WERI-Rb-1 (cell line): Measurements from ENCODE around the gene NDUFV3.
A peak's percentile ranks its signal among the peaks of the same experiment; 100 is the strongest.
"Not testable (repeated sequence)": the region's sequence is repeated elsewhere in the genome, so short reads cannot be mapped to it uniquely, and the experiment has no call there.

Experiments
- DNase-seq: peaks from one replicate; pipeline ENCODE4 v3.0.0-alpha.2; 2020
- H3K27ac ChIP-seq: fragments of 250-450 bp; sonication (Bioruptor Pico); 2 replicates; pipeline ENCODE4 v1.5.1; 2020; ENCODE audit warnings: mild to moderate bottlenecking, moderate library complexity
- H3K27me3 ChIP-seq: fragments of 250-450 bp; sonication (Bioruptor Pico); 2 replicates; pipeline ENCODE4 v1.5.1; 2021; ENCODE audit warnings: mild to moderate bottlenecking, low read depth, moderate library complexity; ENCODE audit not compliant: insufficient read depth, severe bottlenecking
- H3K36me3 ChIP-seq: fragments of 250-450 bp; sonication (Bioruptor Pico); 2 replicates; pipeline ENCODE4 v1.5.1; 2020; ENCODE audit warnings: mild to moderate bottlenecking, moderate library complexity
- H3K4me3 ChIP-seq: 2 replicates; pipeline ENCODE4 v1.5.1; 2011; ENCODE audit warnings: low read depth, mild to moderate bottlenecking, control low read depth, low read length
- H3K9me3 ChIP-seq: fragments of 250-450 bp; sonication (Bioruptor Pico); 2 replicates; pipeline ENCODE4 v1.5.1; 2021; ENCODE audit warnings: mild to moderate bottlenecking, moderate library complexity; ENCODE audit not compliant: severe bottlenecking
- CTCF ChIP-seq: IDR thresholded peaks from 2 replicates; pipeline ENCODE4 v1.5.1; 2011; ENCODE audit warnings: low read depth, mild to moderate bottlenecking, control low read depth, inconsistent platforms, low read length

Gene NDUFV3

GRCh38 chr21:42864286-42864685 is 28.8 kb upstream of the NDUFV3 start:
- peak; percentile 47; the same call in 1 of the 2 replicates for TF ChIP-seq CTCF
- DNase-seq: no peak
- H3K36me3 ChIP-seq: peaks cover 86% of the 10 kb centered on the region
- no peak overlapping the region for H3K4me3 ChIP-seq
- H3K9me3 ChIP-seq: no peaks in the 10 kb centered on the region
- H3K27ac ChIP-seq: no peak overlapping the region
- H3K27me3 ChIP-seq: no peaks in the 10 kb centered on the region

- Histone ChIP-seq H3K27me3 (no peaks in the 10 kb centered on the region), H3K36me3 (peaks cover 86% of the 10 kb centered on the region), H3K27ac (no peak overlapping the region), H3K9me3 (no peaks in the 10 kb centered on the region), H3K4me3 (no peak overlapping the region)
- DNase-seq: no peak
- no peak for TF ChIP-seq CTCF
These were observed 28.0 kb upstream of the NDUFV3 start for GRCh38 chr21:42864815-42865775.

GRCh38 chr21:42865776-42866160 is 27.3 kb upstream of the NDUFV3 start:
- DNase-seq: no peak
- TF ChIP-seq CTCF: no peak
- no peak overlapping the region for H3K27ac ChIP-seq
- no peaks in the 10 kb centered on the region for H3K27me3 ChIP-seq
- H3K4me3 ChIP-seq: no peak overlapping the region
- no peaks in the 10 kb centered on the region for H3K9me3 ChIP-seq
- peaks cover 86% of the 10 kb centered on the region for H3K36me3 ChIP-seq

- TF ChIP-seq CTCF: no peak
- Histone ChIP-seq H3K9me3 (no peaks in the 10 kb centered on the region), H3K4me3 (no peak overlapping the region), H3K27ac (no peak overlapping the region), H3K27me3 (no peaks in the 10 kb centered on the region), H3K36me3 (peaks cover 91% of the 10 kb centered on the region)
- no peak for DNase-seq
These were observed 24.9 kb upstream of the NDUFV3 start for GRCh38 chr21:42868196-42868595.

GRCh38 chr21:42873096-42873495 is 20.0 kb upstream of the NDUFV3 start:
- DNase-seq: no peak
- H3K9me3 ChIP-seq: no peaks in the 10 kb centered on the region
- no peak overlapping the region for H3K4me3 ChIP-seq
- H3K27ac ChIP-seq: peak overlapping the region; percentile 54
- peaks cover 78% of the 10 kb centered on the region for H3K36me3 ChIP-seq
- TF ChIP-seq CTCF: no peak
- no peaks in the 10 kb centered on the region for H3K27me3 ChIP-seq

- peaks cover 56% of the 10 kb centered on the region for H3K36me3 ChIP-seq
- not testable (repeated sequence) for H3K9me3 ChIP-seq, H3K27me3 ChIP-seq
These were observed 17.3 kb upstream of the NDUFV3 start for GRCh38 chr21:42875811-42876210.

More at GRCh38 chr21:42875811-42876210, 17.3 kb upstream of the NDUFV3 start:
- DNase-seq, H3K4me3 ChIP-seq, H3K27ac ChIP-seq: not testable (repeated sequence)
